ENCODE data around the gene NOX5.
"Not testable (repeated sequence)": the region's sequence is repeated elsewhere in the genome, so short reads cannot be mapped to it uniquely, and the experiment has no call there.

The NOX5 gene

GRCh38 chr15:69014454-69014853, at the start of gene NOX5:
Gene NOX5 (plus strand): TSS chr15:69014695. CDS start chr15:69014736, 41 bp downstream.
- no peak for DNase-seq (ENCODE audit: low spot score)

- no peak for DNase-seq (ENCODE audit: low spot score)
These were observed 47.5 kb upstream of the NOX5 start for GRCh38 chr15:68966996-68967395.

- DNase-seq (ENCODE audit: low spot score) = no peak
These were observed 46.5 kb upstream of the NOX5 start for GRCh38 chr15:68967948-68968347.

GRCh38 chr15:68969298-68969697, 45.2 kb upstream of the NOX5 start:
- no peak for DNase-seq (ENCODE audit: low spot score)

- DNase-seq (ENCODE audit: low spot score) = no peak
These were observed 42.1 kb upstream of the NOX5 start for GRCh38 chr15:68972201-68973065.

- DNase-seq (ENCODE audit: low spot score) = not testable (repeated sequence)
These were observed 38.8 kb upstream of the NOX5 start for GRCh38 chr15:68975651-68976160.

- DNase-seq (ENCODE audit: low spot score) = not testable (repeated sequence)
These were observed 37.1 kb upstream of the NOX5 start for GRCh38 chr15:68977426-68977825.

- DNase-seq (ENCODE audit: low spot score) = no peak
These were observed 35.5 kb upstream of the NOX5 start for GRCh38 chr15:68979006-68979405.

GRCh38 chr15:68979816-68980215, 34.7 kb upstream of the NOX5 start:
- no peak for DNase-seq (ENCODE audit: low spot score)

- DNase-seq (ENCODE audit: low spot score) = no peak
These were observed 33.7 kb upstream of the NOX5 start for GRCh38 chr15:68980786-68981185.

GRCh38 chr15:68981941-68982340, 32.6 kb upstream of the NOX5 start:
- DNase-seq (ENCODE audit: low spot score) = no peak

GRCh38 chr15:68982976-68983563, 31.4 kb upstream of the NOX5 start:
- no peak for DNase-seq (ENCODE audit: low spot score)

- no peak for DNase-seq (ENCODE audit: low spot score)
These were observed 30.5 kb upstream of the NOX5 start for GRCh38 chr15:68983961-68984481.

- DNase-seq (ENCODE audit: low spot score) = no peak
These were observed 29.9 kb upstream of the NOX5 start for GRCh38 chr15:68984586-68984985.

GRCh38 chr15:68985361-68985891, 29.1 kb upstream of the NOX5 start:
- DNase-seq (ENCODE audit: low spot score) = no peak

- DNase-seq (ENCODE audit: low spot score) = no peak
These were observed 28.2 kb upstream of the NOX5 start for GRCh38 chr15:68986322-68986721.

- DNase-seq (ENCODE audit: low spot score) = no peak
These were observed 27.4 kb upstream of the NOX5 start for GRCh38 chr15:68987120-68987519.

GRCh38 chr15:68987676-68988075, 26.8 kb upstream of the NOX5 start:
- no peak for DNase-seq (ENCODE audit: low spot score)

GRCh38 chr15:68989541-68990230, 24.8 kb upstream of the NOX5 start:
- DNase-seq (ENCODE audit: low spot score) = no peak

GRCh38 chr15:68990231-68990991, 24.1 kb upstream of the NOX5 start:
- no peak for DNase-seq (ENCODE audit: low spot score)

- no peak for DNase-seq (ENCODE audit: low spot score)
These were observed 23.4 kb upstream of the NOX5 start for GRCh38 chr15:68990992-68991500.

Data from germinal center (tissue), 1 donor.